HEK293 (cell line): ENCODE measurements around the gene SLC7A9.

Experiments
- CTCF ChIA-PET: fragments of 350-600 bp; formaldehyde crosslinking; extraction: SDS; loops from one replicate; lab custom pipeline; 2021; ENCODE audit warnings: antibody characterized with exemption; lab: Yijun Ruan, JAX
- POLR2A ChIA-PET: fragments of 300-600 bp; formaldehyde crosslinking; extraction: SDS; loops from one replicate; lab custom pipeline; 2020; ENCODE audit warnings: antibody characterized with exemption, inconsistent platforms; lab: Yijun Ruan, JAX
- H3K27ac ChIP-seq: fragments of 200-500 bp; sonication (Bioruptor generic); 2 replicates; pipeline ENCODE4 v1.5.1; 2014; ENCODE audit warnings: low read depth, low read length, control low read depth, inconsistent platforms; ENCODE audit errors: extremely low read depth
- H3K36me3 ChIP-seq, 2 experiments: fragments of 200-500 bp in 1 of 2; sonication (Bioruptor generic) in 1 of 2; 1 replicate in 1 of 2; 2 replicates in 1 of 2; pipeline ENCODE4 v1.5.1; 2014 to 2017; ENCODE audit warnings: inconsistent platforms in 2 of 2, low read length in 2 of 2; ENCODE audit not compliant: control insufficient read depth in 2 of 2, insufficient read depth in 1 of 2
- H3K4me1 ChIP-seq: fragments of 200-500 bp; sonication (Bioruptor generic); 2 replicates; pipeline ENCODE4 v1.5.1; 2014; ENCODE audit warnings: mild to moderate bottlenecking, low read length, inconsistent platforms; ENCODE audit not compliant: control insufficient read depth, insufficient read depth
- H3K4me3 ChIP-seq: 2 replicates; pipeline ENCODE4 v1.5.1; 2011; ENCODE audit warnings: low read depth, mild to moderate bottlenecking, control low read depth, low read length, moderate library complexity
- H3K9me3 ChIP-seq: fragments of 200-500 bp; sonication (Bioruptor generic); 2 replicates; pipeline ENCODE4 v1.5.1; 2014; ENCODE audit warnings: low read depth, low read length, inconsistent platforms; ENCODE audit not compliant: control insufficient read depth, insufficient read depth
- EGR2 ChIP-seq: fragments of 450-650 bp; formaldehyde crosslinking; IDR thresholded peaks from 2 replicates; pipeline ENCODE4 v1.5.1; 2016; ENCODE audit warnings: low read depth, missing biosample characterization, missing genetic modification characterization
- HOXA7 ChIP-seq: sonication (generic); formaldehyde crosslinking; IDR thresholded peaks from 2 replicates; pipeline ENCODE4 v1.8.1; 2022; ENCODE audit warnings: missing genetic modification reagents, borderline replicate concordance
- KLF9 ChIP-seq: fragments of 450-650 bp; formaldehyde crosslinking; IDR thresholded peaks from 2 replicates; pipeline ENCODE4 v1.5.1; 2016; ENCODE audit warnings: missing biosample characterization, missing genetic modification characterization, low read depth
- PBX3 ChIP-seq: sonication (generic); formaldehyde crosslinking; IDR thresholded peaks from 2 replicates; pipeline ENCODE4 v1.8.1; 2022; ENCODE audit warnings: mild to moderate bottlenecking, moderate library complexity, missing genetic modification reagents
- PRDM1 ChIP-seq: fragments of 450-650 bp; formaldehyde crosslinking; IDR thresholded peaks from 2 replicates; pipeline ENCODE4; 2016; ENCODE audit warnings: missing biosample characterization, missing genetic modification characterization
- REST ChIP-seq: fragments of 450-650 bp; formaldehyde crosslinking; IDR thresholded peaks from 2 replicates; pipeline ENCODE4 v1.5.1; 2016; ENCODE audit warnings: missing biosample characterization, missing genetic modification characterization
- ZBTB1 ChIP-seq: fragments of 450-650 bp; formaldehyde crosslinking; IDR thresholded peaks from 2 replicates; pipeline ENCODE4 v1.5.1; 2016; ENCODE audit warnings: missing biosample characterization, missing genetic modification characterization
- ZBTB17 ChIP-seq: fragments of 450-650 bp; formaldehyde crosslinking; IDR thresholded peaks from 2 replicates; pipeline ENCODE4 v1.5.1; 2016; ENCODE audit warnings: missing biosample characterization, missing genetic modification characterization
- ZBTB8A ChIP-seq: fragments of 450-650 bp; formaldehyde crosslinking; IDR thresholded peaks from 2 replicates; pipeline ENCODE4 v1.5.1; 2016; ENCODE audit warnings: missing biosample characterization, missing genetic modification characterization
- ZNF112 ChIP-seq: fragments of 450-650 bp; formaldehyde crosslinking; IDR thresholded peaks from 2 replicates; pipeline ENCODE4 v1.5.0; 2017; ENCODE audit warnings: missing biosample characterization, missing genetic modification characterization
- ZNF114 ChIP-seq: fragments of 450-650 bp; formaldehyde crosslinking; IDR thresholded peaks from 2 replicates; pipeline ENCODE4 v1.5.0; 2017; ENCODE audit warnings: missing biosample characterization, missing genetic modification characterization
- ZNF121 ChIP-seq: fragments of 450-650 bp; formaldehyde crosslinking; IDR thresholded peaks from 2 replicates; pipeline ENCODE4 v1.5.1; 2016; ENCODE audit warnings: missing biosample characterization, missing genetic modification characterization
- ZNF133 ChIP-seq: fragments of 450-650 bp; formaldehyde crosslinking; IDR thresholded peaks from 2 replicates; pipeline ENCODE4 v1.5.1; 2016; ENCODE audit warnings: missing biosample characterization, missing genetic modification characterization
- ZNF223 ChIP-seq: fragments of 450-650 bp; formaldehyde crosslinking; IDR thresholded peaks from 2 replicates; pipeline ENCODE4 v1.5.1; 2016; ENCODE audit warnings: missing biosample characterization, missing genetic modification characterization
- ZNF26 ChIP-seq: fragments of 450-650 bp; formaldehyde crosslinking; IDR thresholded peaks from 2 replicates; pipeline ENCODE4 v1.5.1; 2016; ENCODE audit warnings: missing biosample characterization, missing genetic modification characterization
- ZNF341 ChIP-seq: fragments of 450-650 bp; formaldehyde crosslinking; IDR thresholded peaks from 2 replicates; pipeline ENCODE4; 2016; ENCODE audit warnings: low read depth, missing biosample characterization, missing genetic modification characterization
- ZNF416 ChIP-seq: fragments of 450-650 bp; formaldehyde crosslinking; IDR thresholded peaks from 2 replicates; pipeline ENCODE4 v1.5.1; 2016; ENCODE audit warnings: missing biosample characterization, missing genetic modification characterization
- ZNF610 ChIP-seq: fragments of 450-650 bp; formaldehyde crosslinking; IDR thresholded peaks from 2 replicates; pipeline ENCODE4 v1.5.1; 2016; ENCODE audit warnings: missing biosample characterization, missing genetic modification characterization, borderline replicate concordance
- ZNF704 ChIP-seq: fragments of 450-650 bp; formaldehyde crosslinking; IDR thresholded peaks from 2 replicates; pipeline ENCODE4 v1.5.1; 2016; ENCODE audit warnings: missing biosample characterization, missing genetic modification characterization
- ZNF776 ChIP-seq: fragments of 450-650 bp; formaldehyde crosslinking; IDR thresholded peaks from 2 replicates; pipeline ENCODE4 v1.5.0; 2017; ENCODE audit warnings: missing biosample characterization, missing genetic modification characterization, borderline replicate concordance
- ZSCAN4 ChIP-seq: fragments of 450-650 bp; formaldehyde crosslinking; IDR thresholded peaks from 2 replicates; pipeline ENCODE4 v1.5.1; 2017; ENCODE audit warnings: missing biosample characterization, missing genetic modification characterization
- TF ChIP-seq, protein P1 (sequence below): fragments of 450-650 bp; formaldehyde crosslinking; IDR thresholded peaks from 2 replicates; pipeline ENCODE4 v1.5.1; 2016; ENCODE audit warnings: missing biosample characterization, missing genetic modification characterization, low read depth

The SLC7A9 gene

DNA sequence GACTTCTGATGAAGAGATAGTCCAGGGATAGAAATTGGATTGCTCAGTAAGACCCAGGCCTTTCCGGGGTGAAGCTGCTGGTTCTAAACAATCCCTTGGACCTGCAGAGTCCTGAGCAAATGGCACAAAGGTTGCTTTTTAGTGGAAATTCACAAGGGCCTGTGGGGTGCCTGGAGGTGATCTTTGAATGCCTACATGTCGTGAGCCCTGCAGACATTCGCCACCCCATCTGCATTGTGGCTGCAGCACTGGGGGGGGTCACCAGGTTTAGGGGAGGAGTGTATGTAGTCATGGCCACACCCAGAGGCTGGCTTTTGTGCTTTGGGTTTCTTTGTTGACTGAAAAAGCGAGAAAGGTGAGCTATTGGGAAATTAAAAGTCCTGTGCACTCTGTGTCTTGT is 41.4 kb downstream of the SLC7A9 start:
- Histone ChIP-seq H3K4me1 (peaks cover 3% of the 10 kb centered on the region; the same call in 1 of the 2 replicates), H3K36me3 (no peaks in the 10 kb centered on the region), H3K27ac (no peak overlapping the region), H3K9me3 (peaks cover 3% of the 10 kb centered on the region), H3K4me3 (no peak overlapping the region)
- ChIA-PET POLR2A (no interaction called here), CTCF (interaction anchor here (0.9 kb wide), 1 partner anchor 41 kb away, joined by 6 read pairs; no protein-coding TSS in a partner anchor)
- TF ChIP-seq ZNF610 (no peak), ZNF776 (no peak), ZBTB1 (tag by site-specific recombination) (no peak), ZNF26 (tag by site-specific recombination) (no peak), HOXA7 (CRISPR knock-in tag) (no peak), ZNF114 (tag by site-specific recombination) (no peak), ZNF133 (tag by site-specific recombination) (no peak), ZNF112 (tag by site-specific recombination) (no peak), ZNF223 (tag by site-specific recombination) (no peak), REST (tag by site-specific recombination) (no peak)

- Histone ChIP-seq H3K27ac (no peak overlapping the region), H3K9me3 (no peaks in the 10 kb centered on the region), H3K4me1 (peaks cover 3% of the 10 kb centered on the region; the same call in 1 of the 2 replicates), H3K36me3 (no peaks in the 10 kb centered on the region), H3K4me3 (no peak overlapping the region)
- CTCF ChIA-PET, result interaction anchor here (0.6 to 1.7 kb wide), 6 partner anchors 16 to 525 kb away, joined by 3 to 5 read pairs (median 4); no protein-coding TSS in a partner anchor
- TF ChIP-seq ZSCAN4 (tag by site-specific recombination), result no peak
- no peak for TF ChIP-seq PRDM1 (tag by site-specific recombination)
- no peak for TF ChIP-seq ZNF704 (tag by site-specific recombination)
- no peak for TF ChIP-seq PBX3 (CRISPR knock-in tag)
- TF ChIP-seq ZNF121, result no peak
- TF ChIP-seq, protein P1, sequence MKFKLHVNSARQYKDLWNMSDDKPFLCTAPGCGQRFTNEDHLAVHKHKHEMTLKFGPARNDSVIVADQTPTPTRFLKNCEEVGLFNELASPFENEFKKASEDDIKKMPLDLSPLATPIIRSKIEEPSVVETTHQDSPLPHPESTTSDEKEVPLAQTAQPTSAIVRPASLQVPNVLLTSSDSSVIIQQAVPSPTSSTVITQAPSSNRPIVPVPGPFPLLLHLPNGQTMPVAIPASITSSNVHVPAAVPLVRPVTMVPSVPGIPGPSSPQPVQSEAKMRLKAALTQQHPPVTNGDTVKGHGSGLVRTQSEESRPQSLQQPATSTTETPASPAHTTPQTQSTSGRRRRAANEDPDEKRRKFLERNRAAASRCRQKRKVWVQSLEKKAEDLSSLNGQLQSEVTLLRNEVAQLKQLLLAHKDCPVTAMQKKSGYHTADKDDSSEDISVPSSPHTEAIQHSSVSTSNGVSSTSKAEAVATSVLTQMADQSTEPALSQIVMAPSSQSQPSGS (tag by site-specific recombination), result no peak
- TF ChIP-seq ZNF341 (tag by site-specific recombination), result no peak
- TF ChIP-seq EGR2 (tag by site-specific recombination), result no peak
- no peak for TF ChIP-seq ZBTB17 (tag by site-specific recombination)
- no peak for TF ChIP-seq ZNF416 (tag by site-specific recombination)
- TF ChIP-seq ZBTB8A, result no peak
- no peak for TF ChIP-seq KLF9
- POLR2A ChIA-PET, result no interaction called here
Measured at GRCh38 chr19:32824916-32825608, 44.5 kb downstream of the SLC7A9 start.
